ENCODE data around the gene IGSF9. TPM values are rescaled to one million over a fixed set of nuclear protein-coding genes. Genes with fewer than 3 reads are reported as not detected.

Gene IGSF9
- total RNA-seq, 5 donors from 2014 or later (not counting 1 experiment from before 2014, with no cell fraction given) = 0.06 to 0.16 (median 0.12) TPM; not detected in 2

- Mint-ChIP-seq H3K27ac (no peak overlapping the region), H3K27me3 (peaks cover 0 to 2% of the 10 kb centered on the region in 2 donors), H3K36me3 (no peaks in the 10 kb centered on the region), H3K9me3 (no peaks in the 10 kb centered on the region), H3K4me1 (peaks cover 0 to 12% (median 8%) of the 10 kb centered on the region in 3 donors), H3K4me3 (no peak overlapping the region)
- ChIA-PET CTCF (interaction anchor here (0.5 to 1.8 kb wide), 3 partner anchors 73 to 1922 kb away, joined by 3 to 6 read pairs (median 5); no protein-coding TSS in a partner anchor), POLR2A (interaction anchor here in 1 of 2 donors (1.0 kb wide), 1 partner anchor 8 kb away, joined by 7 read pairs; no protein-coding TSS in a partner anchor)
- Histone ChIP-seq H3K4me3 (ENCODE audit: control insufficient read depth in 1 of 2, extremely low read depth in 1 of 2, low read length in 1 of 2) (no peak overlapping the region), H3K36me3 (ENCODE audit: control insufficient read depth in 2 of 2, extremely low read depth in 1 of 2, insufficient read depth in 1 of 2, low read length in 1 of 2) (no peaks in the 10 kb centered on the region), H3K9me3 (no peaks in the 10 kb centered on the region), H3K27me3 (replicated peaks in 1 of 2; ENCODE audit: control insufficient read depth in 2 of 2, extremely low read depth in 1 of 2, insufficient read depth in 2 of 2, low read length in 1 of 2) (peaks cover 0 to 33% of the 10 kb centered on the region in 2 experiments), H3K27ac (ENCODE audit: low read length) (no peak overlapping the region), H3K4me1 (ENCODE audit: control insufficient read depth in 1 of 2, extremely low read depth in 1 of 2, insufficient read depth in 2 of 2, low read length in 2 of 2) (peaks cover 4 to 16% of the 10 kb centered on the region in 2 experiments)
- 86% methylated on average over 14 of the region's 16 CpGs for WGBS (ENCODE audit: insufficient coverage)
- ATAC-seq (replicated peaks in 1 of 4) (no peak), DNase-seq (no peak)
These were observed 12.8 kb downstream of the IGSF9 start for GRCh38 chr1:159932296-159933285.

GRCh38 chr1:159931795-159932173, 13.6 kb downstream of the IGSF9 start:
- DNase-seq (no peak), ATAC-seq (replicated peaks in 1 of 4) (no peak)
- ChIA-PET CTCF (interaction anchor here in 1 of 2 donors (1.8 kb wide), 1 partner anchor 77 kb away, joined by 5 read pairs; no protein-coding TSS in a partner anchor), POLR2A (no interaction called here)
- Mint-ChIP-seq H3K36me3 (no peaks in the 10 kb centered on the region), H3K4me1 (peaks cover 3 to 11% (median 8%) of the 10 kb centered on the region in 3 donors), H3K9me3 (no peaks in the 10 kb centered on the region), H3K4me3 (no peak overlapping the region), H3K27me3 (peaks cover 0 to 2% of the 10 kb centered on the region in 2 donors), H3K27ac (no peak overlapping the region)
- Histone ChIP-seq H3K27ac (ENCODE audit: low read length) (no peak overlapping the region), H3K27me3 (replicated peaks in 1 of 2; ENCODE audit: control insufficient read depth in 2 of 2, extremely low read depth in 1 of 2, insufficient read depth in 2 of 2, low read length in 1 of 2) (peaks cover 0 to 25% of the 10 kb centered on the region in 2 experiments), H3K4me1 (ENCODE audit: control insufficient read depth in 1 of 2, extremely low read depth in 1 of 2, insufficient read depth in 2 of 2, low read length in 2 of 2) (peaks cover 2 to 8% of the 10 kb centered on the region in 2 experiments), H3K36me3 (ENCODE audit: control insufficient read depth in 2 of 2, extremely low read depth in 1 of 2, insufficient read depth in 1 of 2, low read length in 1 of 2) (no peaks in the 10 kb centered on the region), H3K9me3 (no peaks in the 10 kb centered on the region), H3K4me3 (ENCODE audit: control insufficient read depth in 1 of 2, extremely low read depth in 1 of 2, low read length in 1 of 2) (no peak overlapping the region)
- 90% methylated on average over 2 of the region's 3 CpGs for WGBS (ENCODE audit: insufficient coverage)

GRCh38 chr1:159931101-159931794, 14.2 kb downstream of the IGSF9 start:
- DNase-seq (no peak), ATAC-seq (replicated peaks in 1 of 4) (no peak)
- Mint-ChIP-seq H3K9me3 (no peaks in the 10 kb centered on the region), H3K27me3 (no peaks in the 10 kb centered on the region), H3K36me3 (no peaks in the 10 kb centered on the region), H3K27ac (no peak overlapping the region), H3K4me1 (peaks cover 9 to 12% (median 10%) of the 10 kb centered on the region in 3 donors), H3K4me3 (no peak overlapping the region)
- Histone ChIP-seq H3K27me3 (replicated peaks in 1 of 2; ENCODE audit: control insufficient read depth in 2 of 2, extremely low read depth in 1 of 2, insufficient read depth in 2 of 2, low read length in 1 of 2) (peaks cover 0 to 19% of the 10 kb centered on the region in 2 experiments), H3K27ac (ENCODE audit: low read length) (no peak overlapping the region), H3K4me3 (ENCODE audit: control insufficient read depth in 1 of 2, extremely low read depth in 1 of 2, low read length in 1 of 2) (no peak overlapping the region), H3K9me3 (no peaks in the 10 kb centered on the region), H3K4me1 (ENCODE audit: control insufficient read depth in 1 of 2, extremely low read depth in 1 of 2, insufficient read depth in 2 of 2, low read length in 2 of 2) (peaks cover under 1 to 6% of the 10 kb centered on the region in 2 experiments), H3K36me3 (ENCODE audit: control insufficient read depth in 2 of 2, extremely low read depth in 1 of 2, insufficient read depth in 1 of 2, low read length in 1 of 2) (no peaks in the 10 kb centered on the region)
- 76% methylated on average over 10 of the region's 13 CpGs for WGBS (ENCODE audit: insufficient coverage)
- ChIA-PET CTCF (interaction anchor here in 1 of 2 donors (0.6 kb wide), 1 partner anchor 75 kb away, joined by 9 read pairs; no protein-coding TSS in a partner anchor), POLR2A (interaction anchor here in 1 of 2 donors (0.6 kb wide), 1 partner anchor 825 kb away, joined by 3 read pairs; no protein-coding TSS in a partner anchor)

DNA sequence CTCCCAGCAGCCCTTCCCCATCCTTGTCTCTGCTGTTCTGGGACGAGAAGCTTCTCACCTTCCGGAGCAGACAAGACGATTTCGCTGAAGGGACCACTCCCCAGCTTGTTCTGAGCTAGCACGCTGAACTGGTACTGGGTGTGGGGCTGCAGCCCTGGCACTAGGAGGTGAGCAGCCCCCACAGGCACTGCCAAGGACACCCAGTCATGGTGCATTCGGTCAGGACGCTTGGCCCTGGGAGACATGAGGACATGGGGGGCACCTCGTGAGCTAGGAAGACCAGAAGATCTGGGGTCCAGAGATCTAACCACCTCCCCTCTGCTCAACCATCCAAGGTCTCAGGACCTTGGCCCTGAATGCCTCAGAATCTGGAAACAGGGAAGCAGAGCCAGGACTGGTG, 14.8 kb downstream of the IGSF9 start:
- Histone ChIP-seq H3K27me3 (replicated peaks in 1 of 2; ENCODE audit: control insufficient read depth in 2 of 2, extremely low read depth in 1 of 2, insufficient read depth in 2 of 2, low read length in 1 of 2) (peaks cover 0 to 17% of the 10 kb centered on the region in 2 experiments), H3K36me3 (ENCODE audit: control insufficient read depth in 2 of 2, extremely low read depth in 1 of 2, insufficient read depth in 1 of 2, low read length in 1 of 2) (no peaks in the 10 kb centered on the region), H3K27ac (ENCODE audit: low read length) (no peak overlapping the region), H3K9me3 (no peaks in the 10 kb centered on the region), H3K4me3 (ENCODE audit: control insufficient read depth in 1 of 2, extremely low read depth in 1 of 2, low read length in 1 of 2) (no peak overlapping the region), H3K4me1 (ENCODE audit: control insufficient read depth in 1 of 2, extremely low read depth in 1 of 2, insufficient read depth in 2 of 2, low read length in 2 of 2) (peaks cover 4 to 9% of the 10 kb centered on the region in 2 experiments)
- no peaks in the 10 kb centered on the region for H3K9me3 Mint-ChIP-seq
- WGBS (ENCODE audit: insufficient coverage) = 98% methylated on average over 5 of the region's 8 CpGs
- H3K36me3 Mint-ChIP-seq = no peaks in the 10 kb centered on the region
- no peak for DNase-seq
- no peaks in the 10 kb centered on the region for H3K27me3 Mint-ChIP-seq
- CTCF ChIA-PET = interaction anchor here (0.6 to 1.1 kb wide), 2 partner anchors 76 to 77 kb away, joined by 4 to 9 read pairs; no protein-coding TSS in a partner anchor
- H3K4me3 Mint-ChIP-seq = no peak overlapping the region
- ATAC-seq (replicated peaks in 1 of 4) = no peak
- POLR2A ChIA-PET = interaction anchor here in 1 of 2 donors (0.6 kb wide), 2 partner anchors 318 to 826 kb away, joined by 3 to 4 read pairs; no protein-coding TSS in a partner anchor
- no peak overlapping the region for H3K27ac Mint-ChIP-seq
- H3K4me1 Mint-ChIP-seq = peaks cover 12 to 15% (median 14%) of the 10 kb centered on the region in 3 donors

GRCh38 chr1:159930216-159930615, 15.2 kb downstream of the IGSF9 start:
- Histone ChIP-seq H3K27ac (ENCODE audit: low read length) (no peak overlapping the region), H3K4me3 (ENCODE audit: control insufficient read depth in 1 of 2, extremely low read depth in 1 of 2, low read length in 1 of 2) (no peak overlapping the region), H3K4me1 (ENCODE audit: control insufficient read depth in 1 of 2, extremely low read depth in 1 of 2, insufficient read depth in 2 of 2, low read length in 2 of 2) (peaks cover 4 to 10% of the 10 kb centered on the region in 2 experiments), H3K9me3 (no peaks in the 10 kb centered on the region), H3K27me3 (replicated peaks in 1 of 2; ENCODE audit: control insufficient read depth in 2 of 2, extremely low read depth in 1 of 2, insufficient read depth in 2 of 2, low read length in 1 of 2) (peaks cover 0 to 14% of the 10 kb centered on the region in 2 experiments), H3K36me3 (ENCODE audit: control insufficient read depth in 2 of 2, extremely low read depth in 1 of 2, insufficient read depth in 1 of 2, low read length in 1 of 2) (no peaks in the 10 kb centered on the region)
- DNase-seq = no peak
- WGBS (ENCODE audit: insufficient coverage) = 79% methylated on average over 8 of the region's 11 CpGs
- no peak overlapping the region for H3K4me3 Mint-ChIP-seq
- no peaks in the 10 kb centered on the region for H3K9me3 Mint-ChIP-seq
- no peak overlapping the region for H3K27ac Mint-ChIP-seq
- no peaks in the 10 kb centered on the region for H3K36me3 Mint-ChIP-seq
- CTCF ChIA-PET = interaction anchor here (0.6 to 1.1 kb wide), 2 partner anchors 76 to 77 kb away, joined by 4 to 9 read pairs; no protein-coding TSS in a partner anchor
- ATAC-seq (replicated peaks in 1 of 4) = no peak
- H3K4me1 Mint-ChIP-seq = peaks cover 12 to 19% (median 17%) of the 10 kb centered on the region in 3 donors
- POLR2A ChIA-PET = interaction anchor here in 1 of 2 donors (0.6 kb wide), 2 partner anchors 319 to 826 kb away, joined by 3 to 4 read pairs; no protein-coding TSS in a partner anchor
- no peaks in the 10 kb centered on the region for H3K27me3 Mint-ChIP-seq
